HG03196 (cell line): Measurements from ENCODE around the gene ARHGAP22.

ENCODE experiments used
- ATAC-seq: cut with Tn5 transposase; IDR thresholded peaks from one replicate; pipeline ENCODE4 v1.9.1; 2021; ENCODE audit not compliant: unreplicated experiment

Gene ARHGAP22

DNA sequence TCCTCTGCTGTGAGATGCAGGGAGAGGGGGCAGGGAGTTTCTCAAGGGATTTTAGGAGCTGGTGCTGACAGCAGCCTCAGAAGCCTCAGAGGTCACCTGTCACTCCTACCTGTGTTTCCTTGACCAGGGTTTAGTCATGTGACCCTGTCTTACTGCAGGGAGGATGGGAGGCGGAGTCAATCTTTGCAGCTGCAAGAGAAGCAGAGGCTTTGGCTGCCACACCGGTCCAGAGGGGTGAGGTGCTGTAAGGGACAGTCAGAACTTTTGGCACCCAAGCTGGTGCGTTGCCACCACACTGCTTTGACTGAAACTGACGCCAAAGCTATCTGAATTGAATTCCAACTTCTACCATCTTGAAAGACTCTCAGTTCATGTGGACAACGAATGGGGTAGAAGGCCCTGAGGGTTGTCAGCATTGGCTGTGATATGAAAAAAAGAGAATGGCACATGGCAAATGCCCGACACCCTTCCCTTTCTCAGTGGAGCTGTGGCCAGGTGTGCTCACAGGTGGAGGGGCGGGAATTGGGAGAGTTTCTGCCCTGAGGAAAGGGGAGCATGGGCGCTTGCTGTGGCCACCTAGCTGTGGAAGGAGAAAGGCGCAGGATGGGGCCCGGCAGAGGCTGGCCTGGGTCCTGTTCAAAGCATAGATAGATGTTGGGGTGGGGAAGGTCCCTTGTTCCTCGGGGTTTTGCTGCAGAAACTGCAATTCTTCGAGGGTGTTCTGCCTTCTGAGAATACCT, 69.3 kb downstream of the ARHGAP22 start:
- no peak for ATAC-seq

DNA sequence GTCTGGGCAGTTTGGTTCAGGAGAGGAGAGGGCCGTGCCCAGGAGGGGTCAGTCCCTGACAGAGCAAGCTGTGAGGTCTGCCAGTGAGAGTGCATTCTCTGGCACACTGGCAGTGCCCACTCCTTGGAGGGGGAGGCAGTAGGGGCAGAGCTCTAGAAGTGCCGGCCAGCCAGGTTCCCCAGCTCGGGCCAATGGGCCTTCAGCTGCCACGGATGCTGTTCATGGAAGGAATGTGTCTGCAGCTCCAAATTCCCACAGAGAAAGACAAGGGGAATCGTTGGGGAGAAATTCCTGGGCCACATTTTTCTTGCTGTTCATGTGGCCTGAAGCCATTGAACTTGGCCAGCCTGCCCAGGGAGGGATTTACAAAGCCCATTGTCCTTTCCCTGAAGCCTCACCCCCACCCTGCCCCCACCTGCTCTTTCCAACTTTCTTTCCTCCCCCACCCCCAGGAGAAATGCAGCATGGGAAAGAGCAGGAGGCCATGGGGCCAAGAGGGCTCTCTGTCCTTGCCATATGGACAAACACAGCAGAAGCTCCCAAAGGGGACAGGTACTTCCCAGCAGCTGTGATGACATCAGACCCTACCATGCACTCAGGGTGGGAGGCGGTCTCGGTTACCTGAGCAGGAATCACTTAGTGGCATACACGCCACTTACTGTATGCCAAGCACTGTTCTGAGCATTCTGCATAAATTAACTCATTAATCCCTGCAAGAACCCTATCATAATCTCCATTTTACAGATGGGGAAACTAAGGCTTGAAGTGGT, 70.7 kb downstream of the ARHGAP22 start:
- no peak for ATAC-seq

DNA sequence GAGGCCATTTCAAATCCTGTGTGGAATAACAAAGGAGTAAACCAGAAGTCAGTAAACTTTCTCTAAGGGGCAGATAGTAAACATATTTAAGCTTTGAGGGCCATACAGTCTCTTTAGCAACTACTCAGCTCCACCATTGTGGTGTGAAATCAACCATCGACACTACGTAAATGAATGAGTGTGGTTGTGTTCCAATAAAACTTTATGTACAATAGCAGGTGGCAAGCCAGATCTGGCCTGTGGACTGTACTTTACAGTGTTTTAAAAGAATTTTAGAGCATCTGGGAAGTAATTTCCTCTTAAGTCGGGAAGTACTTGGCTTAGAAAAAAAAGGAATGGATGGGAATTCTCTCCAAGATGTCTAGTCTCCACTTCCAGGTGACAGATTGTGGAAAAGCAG, 71.3 kb downstream of the ARHGAP22 start:
- ATAC-seq, result no peak

DNA sequence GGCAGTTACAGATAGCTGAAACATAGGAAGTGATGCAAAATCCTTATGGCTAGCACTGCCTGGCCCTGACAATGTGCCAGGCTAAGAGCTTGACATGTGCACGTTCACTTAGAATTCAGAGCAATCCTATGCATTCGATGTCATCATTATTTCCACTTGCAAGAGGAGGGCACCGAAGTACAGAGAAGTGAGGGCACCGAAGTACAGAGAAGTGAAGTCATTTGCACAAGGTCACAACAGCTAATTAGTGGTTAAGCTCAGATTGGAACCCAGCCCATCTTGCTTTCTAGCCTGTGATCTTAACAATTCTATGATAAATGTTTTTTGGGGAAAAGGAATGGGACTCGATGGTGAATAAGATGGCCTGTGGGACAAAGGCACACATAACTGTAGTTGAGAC, 73.4 kb downstream of the ARHGAP22 start:
- no peak for ATAC-seq

DNA sequence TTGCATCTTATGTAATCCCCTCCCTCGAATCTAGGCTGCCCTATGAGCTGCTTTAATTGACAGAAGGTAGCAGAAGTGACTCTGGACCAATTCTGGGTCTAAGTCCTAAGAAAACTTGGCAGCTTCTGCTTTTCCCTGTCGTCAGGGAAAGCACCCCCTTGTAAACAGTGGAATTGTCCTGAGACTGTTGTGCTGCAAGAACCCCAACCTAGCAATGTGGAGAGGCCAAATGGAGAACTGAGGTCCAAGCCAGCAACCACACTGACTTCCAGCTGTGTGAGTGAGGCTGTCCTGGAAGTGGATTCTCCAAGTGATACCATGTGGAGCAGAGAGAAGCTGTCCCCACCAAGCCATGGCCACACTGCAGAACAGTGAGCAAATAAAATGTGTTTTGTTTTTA, 75.5 kb downstream of the ARHGAP22 start:
- no peak for ATAC-seq

DNA sequence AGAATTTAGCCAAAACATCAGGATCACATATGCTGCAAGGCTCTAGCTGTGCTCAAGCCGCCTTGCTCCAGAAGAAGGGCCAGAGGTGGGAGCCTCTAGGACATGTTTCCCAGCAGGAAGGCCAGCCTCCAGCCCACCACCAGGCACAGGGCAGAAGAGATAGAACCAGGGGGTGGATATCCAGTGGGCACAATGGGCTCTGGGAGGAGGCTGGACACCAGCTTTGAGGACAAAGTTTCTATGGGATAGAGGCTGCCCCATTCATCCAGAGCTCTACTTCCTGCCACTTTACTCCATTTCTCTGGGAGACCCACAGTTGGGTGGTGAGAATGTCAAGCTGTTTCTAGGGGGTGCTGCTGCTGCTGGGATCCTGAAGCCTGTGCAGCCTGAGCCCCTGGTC, 77.1 kb downstream of the ARHGAP22 start:
- no peak for ATAC-seq

DNA sequence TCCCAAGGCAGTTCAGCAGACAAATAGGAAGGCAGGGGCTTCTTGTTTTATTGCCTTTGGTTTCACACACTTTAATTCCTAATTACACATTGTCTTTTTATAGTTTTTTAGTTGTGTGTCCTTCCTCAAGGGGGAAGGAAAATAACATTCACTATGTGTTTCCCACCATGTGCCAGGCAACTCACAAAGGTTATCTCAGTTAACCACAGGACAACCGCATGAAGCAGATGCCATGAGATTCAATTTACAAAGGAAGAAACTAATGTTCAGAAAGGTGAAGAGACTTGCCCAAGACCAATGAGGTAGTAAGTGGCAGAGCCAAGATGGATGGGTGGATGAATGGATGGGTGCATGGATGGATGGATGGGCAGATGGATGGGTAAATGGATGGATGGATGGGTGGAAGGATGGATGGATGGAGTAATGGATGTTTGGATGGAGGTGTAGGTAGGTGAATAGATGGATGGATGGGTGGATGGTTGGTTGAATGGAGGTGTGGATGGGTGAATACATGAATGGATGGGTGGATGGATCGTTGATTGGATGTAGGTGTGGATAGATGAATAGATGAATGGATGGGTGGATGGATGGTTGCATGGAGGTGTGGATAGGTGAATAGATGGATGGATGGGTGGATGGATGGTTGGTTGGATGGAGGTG, 77.9 kb downstream of the ARHGAP22 start:
- ATAC-seq, result no peak

DNA sequence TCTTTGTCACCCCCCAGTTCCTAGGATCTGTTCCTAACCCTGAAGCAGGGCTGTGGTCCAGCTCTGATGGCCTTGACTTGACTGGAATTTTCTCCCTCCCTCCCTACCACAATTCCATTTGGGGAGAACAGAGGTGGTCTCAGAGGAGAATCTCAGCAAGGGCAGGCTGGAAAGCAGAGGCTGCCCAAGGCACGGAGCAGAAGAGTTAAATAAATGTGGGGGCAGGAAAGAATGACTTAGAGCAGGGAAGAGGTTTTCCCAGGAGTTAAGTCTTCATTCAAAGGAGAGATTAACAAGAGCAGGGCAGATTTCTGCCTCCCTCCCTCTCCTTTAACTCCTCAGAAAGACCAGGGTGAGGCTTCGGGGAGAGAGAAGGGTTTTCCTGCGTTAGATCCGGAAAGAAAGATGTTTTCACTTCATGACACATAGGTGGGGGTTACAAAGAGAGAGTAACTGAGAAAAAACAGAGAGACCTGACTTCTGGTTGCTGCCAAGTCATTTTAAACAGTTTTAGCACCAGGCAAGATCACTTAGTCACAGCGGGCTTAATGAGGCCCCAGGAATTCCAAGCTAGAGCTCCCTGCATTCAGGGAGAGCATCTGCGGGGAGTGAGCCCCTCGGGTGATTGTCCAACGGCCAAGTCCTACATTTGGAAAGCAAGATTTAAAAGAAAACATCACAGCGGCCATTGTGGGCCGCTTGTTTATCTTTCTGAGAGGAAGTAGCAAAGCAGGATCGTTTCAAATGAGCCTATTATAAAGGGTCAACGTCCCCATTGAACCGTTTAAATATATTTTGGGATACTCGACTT, 78.7 kb downstream of the ARHGAP22 start:
- no peak for ATAC-seq

DNA sequence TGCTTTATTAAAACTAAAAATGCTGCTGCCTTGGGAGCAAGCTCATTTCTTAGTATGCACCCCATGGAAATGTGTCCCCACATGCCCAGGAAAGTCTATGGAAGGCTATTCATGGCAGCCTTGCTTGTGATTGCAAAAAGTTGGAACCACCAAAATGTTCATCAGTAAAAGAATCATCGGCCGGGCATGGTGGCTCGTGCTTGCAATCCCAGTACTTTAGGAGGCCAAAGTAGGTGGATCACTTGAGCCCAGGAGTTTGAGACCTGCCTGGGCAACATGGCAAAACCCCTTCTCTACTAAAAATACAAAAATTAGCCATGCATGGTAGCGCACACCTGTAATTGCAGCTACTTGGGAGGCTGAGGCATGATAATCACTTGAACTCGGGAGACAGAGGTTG, 79.8 kb downstream of the ARHGAP22 start:
- no peak for ATAC-seq

DNA sequence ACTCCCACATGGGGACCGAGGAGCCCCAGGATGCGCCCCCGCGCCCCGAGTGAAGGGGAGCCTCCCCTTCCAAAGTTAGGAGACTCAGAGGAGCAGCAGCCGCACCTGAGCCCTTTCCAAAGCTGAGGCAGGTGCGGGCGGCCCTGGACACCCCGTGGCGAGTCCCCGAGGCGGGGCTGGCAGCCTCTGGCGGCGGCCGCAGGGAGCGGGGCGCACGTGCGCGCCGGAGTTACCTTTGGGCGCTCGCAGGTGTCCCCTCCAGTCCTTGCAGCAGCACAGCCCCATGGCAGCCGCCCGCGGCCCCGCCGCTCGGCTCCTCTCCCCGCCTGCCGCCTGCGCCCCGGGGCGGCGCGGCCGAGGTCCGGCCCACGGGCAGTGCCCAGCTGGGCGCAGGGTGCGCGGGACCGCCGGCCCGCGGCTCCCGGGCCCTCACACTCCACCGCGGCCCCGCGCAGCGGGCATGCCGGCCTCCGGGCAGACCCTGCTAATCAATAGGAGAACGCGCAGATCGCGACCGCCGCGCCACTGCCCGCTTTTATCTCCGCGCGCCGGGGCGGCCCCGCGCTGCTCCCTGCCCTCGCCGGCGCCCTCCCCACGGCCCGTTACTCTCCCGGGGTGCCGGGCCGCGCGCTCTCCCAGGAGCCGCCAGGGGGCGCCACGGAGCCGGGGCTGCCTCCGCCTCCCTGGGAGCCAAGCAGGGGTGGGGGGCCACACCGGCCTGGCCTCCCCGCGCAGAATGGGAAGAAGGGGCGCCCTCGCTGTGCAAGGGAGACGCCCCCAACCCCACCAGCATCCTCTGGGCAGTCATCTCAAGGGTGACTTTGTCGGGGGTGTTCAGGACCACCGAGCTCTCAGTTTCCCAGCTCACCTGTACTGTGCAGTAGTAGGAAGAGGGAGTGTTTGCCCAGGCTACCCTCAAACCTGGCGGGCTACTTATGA, 80.8 kb downstream of the ARHGAP22 start:
- ATAC-seq, result no peak

DNA sequence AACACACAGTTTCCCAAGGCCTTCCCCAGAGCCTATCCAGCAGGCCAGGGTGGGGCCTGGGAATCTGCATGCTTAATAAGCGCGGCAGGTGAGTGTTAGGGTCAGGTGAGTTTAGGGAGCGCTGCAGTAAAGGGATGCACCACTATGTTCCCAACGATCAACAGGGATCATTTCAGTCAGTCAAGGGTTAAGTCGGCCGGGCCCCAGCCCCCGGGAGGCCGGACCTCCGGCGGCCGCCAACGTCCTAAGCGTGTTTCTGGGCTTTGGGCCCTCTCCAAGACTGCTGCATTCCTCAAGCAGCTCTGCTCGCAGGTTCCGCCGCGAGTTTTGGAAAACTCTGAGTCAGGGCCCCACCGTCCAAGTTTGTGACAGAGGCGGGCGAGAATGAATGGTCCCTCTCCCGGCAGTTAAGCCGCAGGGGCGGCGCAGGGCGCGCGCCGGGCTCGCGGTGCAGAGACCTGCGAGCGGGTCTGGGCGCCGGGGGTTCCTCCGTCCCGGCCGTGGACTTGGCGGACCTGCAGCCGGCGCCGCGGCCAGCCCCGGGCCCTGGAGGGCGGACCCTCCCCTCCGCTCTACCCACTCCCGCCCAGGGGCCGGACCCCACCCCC, 81.6 kb downstream of the ARHGAP22 start:
- no peak for ATAC-seq

DNA sequence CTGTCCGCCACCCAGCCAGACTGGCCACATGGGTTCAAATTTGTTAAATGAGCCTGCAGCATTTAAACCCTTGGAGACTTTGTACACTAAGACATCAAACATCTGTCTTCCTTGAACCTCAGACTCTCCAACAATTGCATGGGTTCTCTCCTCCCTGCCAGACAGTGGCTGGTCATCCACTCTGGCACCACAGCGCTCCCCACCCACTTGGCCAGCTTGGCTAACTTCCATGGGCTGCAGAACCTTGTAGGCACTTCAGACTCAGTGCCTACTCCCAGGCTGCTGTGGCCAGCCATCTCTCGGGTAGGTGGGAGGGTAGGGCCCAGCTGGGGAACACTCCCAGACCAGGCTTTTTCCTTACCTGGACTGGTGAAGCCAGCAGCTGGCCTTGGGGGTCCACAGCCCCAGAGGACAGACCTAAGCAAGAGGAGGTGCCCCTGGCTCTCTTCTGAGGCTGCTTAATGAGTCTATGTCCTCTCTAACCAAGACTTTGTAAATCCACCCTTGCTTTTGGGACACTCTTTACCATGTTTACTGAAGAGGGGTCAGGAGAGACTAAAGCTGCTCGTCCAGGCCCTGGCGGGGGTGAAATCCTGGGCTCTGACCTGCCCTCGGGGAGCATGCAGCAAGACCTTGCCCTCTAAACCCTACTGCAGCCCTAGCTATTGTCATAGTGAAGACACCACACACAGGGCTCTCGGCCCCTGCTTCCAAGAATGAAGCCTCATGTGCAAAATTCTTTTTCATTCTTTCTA, 82.7 kb downstream of the ARHGAP22 start:
- no peak for ATAC-seq

DNA sequence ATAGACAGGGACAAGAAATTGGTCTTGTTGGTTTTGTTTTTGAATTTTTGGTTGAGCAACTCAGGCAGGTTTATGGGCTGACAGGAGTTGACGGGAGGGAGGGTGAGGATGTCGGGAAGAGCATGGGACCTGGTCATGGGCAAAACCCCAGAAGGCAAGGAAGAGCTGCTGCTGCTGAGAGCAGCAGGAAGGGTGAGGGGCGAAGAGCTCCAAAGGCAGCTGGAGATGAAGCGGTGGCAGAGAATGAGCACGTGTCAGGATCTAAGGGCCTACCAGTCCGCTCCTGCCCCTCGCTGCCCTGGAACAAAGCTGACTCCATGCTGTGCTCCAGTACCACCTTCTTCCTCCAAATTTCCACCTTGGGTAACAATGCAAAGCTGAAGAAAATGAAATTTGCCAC, 84.3 kb downstream of the ARHGAP22 start:
- no peak for ATAC-seq

DNA sequence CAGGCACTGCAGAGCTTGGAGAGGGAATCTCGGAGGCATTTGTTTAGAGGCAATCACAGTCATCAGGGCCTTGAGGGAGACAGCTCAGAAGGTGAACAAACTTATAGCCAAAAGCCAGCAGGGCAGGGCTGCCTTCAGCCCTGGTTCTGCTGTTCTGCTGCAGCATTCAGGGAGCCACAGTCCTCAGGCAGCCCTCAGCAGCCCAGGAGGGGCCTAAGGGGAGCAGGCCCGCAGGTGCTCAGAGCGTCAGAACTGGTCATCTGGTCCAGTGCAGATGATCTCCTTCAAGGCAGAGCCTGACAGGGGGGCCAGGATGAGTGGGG, 84.7 kb downstream of the ARHGAP22 start:
- ATAC-seq, result no peak

DNA sequence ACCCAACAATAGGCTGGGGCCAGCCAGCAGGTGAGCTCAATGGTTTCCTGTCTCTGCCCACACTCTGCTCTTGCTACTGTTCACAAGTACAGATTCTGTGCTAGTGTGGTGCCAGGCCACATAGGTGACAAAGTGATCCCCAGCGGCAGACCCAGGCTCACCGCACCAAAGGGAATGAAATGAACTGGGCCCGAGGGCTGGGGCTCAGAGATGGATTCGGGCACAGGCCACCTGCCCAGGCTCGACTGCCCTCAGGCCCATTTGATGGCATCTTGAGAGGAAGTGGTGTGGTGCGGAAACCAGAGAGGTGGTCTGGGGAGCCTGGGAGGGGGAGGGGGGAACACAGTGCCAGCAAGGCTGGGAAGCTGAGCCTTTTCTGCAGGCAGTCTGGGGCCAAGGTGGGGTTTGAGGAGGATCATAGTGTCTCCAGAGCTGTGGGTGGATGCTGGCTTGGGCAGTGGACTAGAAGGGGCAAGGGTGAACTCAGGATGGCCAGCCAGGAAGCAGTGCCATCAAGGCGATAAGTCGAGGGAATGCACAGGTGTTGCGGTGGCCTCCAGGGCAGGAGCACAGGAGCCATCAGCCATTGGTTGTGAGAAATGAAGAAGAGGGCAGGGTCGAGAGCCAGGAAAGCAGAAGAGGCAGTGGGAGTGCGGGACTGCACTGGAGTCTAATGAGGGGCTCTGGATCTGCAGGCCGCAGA, 85.2 kb downstream of the ARHGAP22 start:
- ATAC-seq, result no peak

DNA sequence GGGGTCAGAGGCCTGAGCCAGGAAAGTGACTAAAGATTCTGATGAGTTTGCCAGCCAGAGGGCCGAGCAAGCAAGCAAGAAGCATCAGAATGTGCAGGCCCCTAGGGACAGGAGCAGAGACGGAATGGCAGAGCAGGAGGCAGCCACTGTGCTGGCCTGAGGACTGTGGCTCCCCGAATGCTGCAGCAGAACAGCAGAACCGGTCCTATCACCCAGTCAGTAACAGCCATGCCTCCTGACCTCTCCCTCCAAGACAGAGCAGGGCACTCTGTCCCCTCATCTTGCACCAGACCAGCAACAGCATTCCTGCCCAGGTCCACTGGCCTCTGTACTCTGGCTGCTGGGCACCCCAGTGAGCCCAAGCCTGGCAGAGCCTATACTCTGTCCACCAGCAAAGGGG, 85.9 kb downstream of the ARHGAP22 start:
- ATAC-seq, result no peak

DNA sequence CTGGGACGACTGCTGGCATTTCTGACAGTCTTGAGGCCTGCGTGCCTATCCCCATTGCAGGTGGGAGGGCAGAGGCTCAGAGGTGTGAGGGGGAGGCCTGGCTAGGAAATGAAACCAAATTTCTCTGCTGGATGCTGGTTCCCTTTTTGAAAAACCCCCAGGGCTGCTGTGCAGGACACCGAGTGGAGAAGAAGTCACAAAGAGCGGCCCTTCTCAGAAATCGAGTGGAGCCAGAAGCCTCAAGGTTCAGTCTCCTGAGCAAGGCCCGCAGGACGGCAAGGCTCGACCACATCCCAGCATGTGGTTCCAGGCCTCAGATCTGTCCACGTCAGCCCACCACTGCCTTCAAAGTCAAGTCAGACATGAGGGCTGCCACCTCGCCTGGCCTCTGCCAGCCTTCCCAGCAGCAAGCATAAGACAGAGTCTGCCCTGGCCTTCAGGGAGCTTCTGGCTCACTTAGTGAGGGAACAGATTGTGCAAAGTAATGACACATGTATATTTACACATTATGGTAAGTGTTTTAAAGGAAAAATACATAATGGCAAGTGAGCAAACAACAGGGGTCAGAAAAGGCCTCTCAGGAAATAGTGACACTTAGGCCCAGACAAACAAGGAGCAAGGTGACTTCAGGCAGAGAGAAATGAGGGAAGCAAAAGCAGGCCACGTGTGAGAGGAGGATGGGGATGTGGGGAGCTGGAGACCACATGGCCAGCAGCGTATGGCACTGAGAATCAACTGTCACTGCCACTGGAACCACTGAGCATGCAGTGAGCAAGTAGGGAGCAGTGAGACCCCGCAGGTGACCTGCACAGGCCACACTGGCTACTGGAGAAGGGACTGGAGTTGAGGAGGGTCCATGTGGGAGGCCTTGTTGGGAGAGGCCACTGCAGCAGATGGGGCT, 86.7 kb downstream of the ARHGAP22 start:
- no peak for ATAC-seq

DNA sequence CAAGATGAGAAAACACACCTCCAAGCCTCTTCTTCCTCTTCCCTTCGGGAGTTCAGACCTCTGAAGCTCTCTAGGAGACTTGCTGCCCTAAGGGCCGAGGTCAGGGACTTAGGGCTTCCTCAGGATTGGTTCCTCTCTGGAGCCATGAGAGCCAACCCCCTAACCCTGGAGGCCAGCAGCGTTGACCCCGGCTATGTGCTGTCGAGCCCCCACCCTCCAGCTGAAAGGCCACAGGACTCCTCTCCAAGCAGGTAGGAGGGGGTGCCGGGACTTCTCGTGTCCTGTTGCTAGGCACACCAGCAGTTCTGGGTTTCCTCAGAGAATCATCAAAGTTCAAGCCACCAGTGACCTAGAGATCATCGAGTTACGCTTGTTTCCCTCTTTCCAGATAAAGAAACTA, 87.4 kb downstream of the ARHGAP22 start:
- no peak for ATAC-seq
